Activated naive CD4-positive, alpha-beta T cell treated with anti-CD3 and anti-CD28 coated beads, Interleukin-2, amount 50 U/mL, for 24 hours (primary cell): ENCODE results near the gene APPL1.

Experiments
- H3K27ac Mint-ChIP-seq: one replicate; pipeline ENCODE4 v1.8.0; 2021; ENCODE audit warnings: mild to moderate bottlenecking, mixed read lengths
- H3K27me3 Mint-ChIP-seq: one replicate; pipeline ENCODE4 v1.8.0; 2021; ENCODE audit warnings: mixed read lengths
- H3K36me3 Mint-ChIP-seq: one replicate; pipeline ENCODE4 v1.8.0; 2021; ENCODE audit warnings: mixed read lengths
- H3K4me1 Mint-ChIP-seq: one replicate; pipeline ENCODE4 v1.8.0; 2021; ENCODE audit warnings: mixed read lengths
- H3K4me3 Mint-ChIP-seq: one replicate; pipeline ENCODE4 v1.8.0; 2021; ENCODE audit warnings: mild to moderate bottlenecking, mixed read lengths
- H3K9me3 Mint-ChIP-seq: one replicate; pipeline ENCODE4 v1.8.0; 2021; ENCODE audit warnings: mixed read lengths

Gene APPL1

GRCh38 chr3:57252404-57252803 lies 24.9 kb downstream of the APPL1 start:
- H3K9me3 Mint-ChIP-seq = no peaks in the 10 kb centered on the region
- H3K4me1 Mint-ChIP-seq = no peaks in the 10 kb centered on the region
- H3K36me3 Mint-ChIP-seq = peaks cover 12% of the 10 kb centered on the region
- H3K27ac Mint-ChIP-seq = no peak overlapping the region
- no peaks in the 10 kb centered on the region for H3K27me3 Mint-ChIP-seq
- H3K4me3 Mint-ChIP-seq = no peak overlapping the region

GRCh38 chr3:57256844-57257243 lies 29.3 kb downstream of the APPL1 start:
- H3K27ac Mint-ChIP-seq = no peak overlapping the region
- no peaks in the 10 kb centered on the region for H3K4me1 Mint-ChIP-seq
- H3K36me3 Mint-ChIP-seq = peaks cover 26% of the 10 kb centered on the region
- H3K4me3 Mint-ChIP-seq = no peak overlapping the region
- no peaks in the 10 kb centered on the region for H3K9me3 Mint-ChIP-seq
- no peaks in the 10 kb centered on the region for H3K27me3 Mint-ChIP-seq

- no peak overlapping the region for H3K4me3 Mint-ChIP-seq
- H3K36me3 Mint-ChIP-seq = peaks cover 28% of the 10 kb centered on the region
- no peak overlapping the region for H3K27ac Mint-ChIP-seq
- no peaks in the 10 kb centered on the region for H3K4me1 Mint-ChIP-seq
- H3K9me3 Mint-ChIP-seq = no peaks in the 10 kb centered on the region
- no peaks in the 10 kb centered on the region for H3K27me3 Mint-ChIP-seq
Observed at GRCh38 chr3:57257678-57258077, 30.1 kb downstream of the APPL1 start.

- Mint-ChIP-seq H3K36me3 (peaks cover 54% of the 10 kb centered on the region), H3K27ac (peak overlapping the region; percentile 66), H3K9me3 (peaks cover 9% of the 10 kb centered on the region), H3K27me3 (no peaks in the 10 kb centered on the region), H3K4me1 (no peaks in the 10 kb centered on the region), H3K4me3 (no peak overlapping the region)
Observed at GRCh38 chr3:57261119-57261518, 33.6 kb downstream of the APPL1 start.

- Mint-ChIP-seq H3K9me3 (peaks cover 9% of the 10 kb centered on the region), H3K27me3 (no peaks in the 10 kb centered on the region), H3K4me3 (no peak overlapping the region), H3K36me3 (peaks cover 61% of the 10 kb centered on the region), H3K4me1 (no peaks in the 10 kb centered on the region), H3K27ac (peak overlapping the region; percentile 41)
Observed at GRCh38 chr3:57261929-57262328, 34.4 kb downstream of the APPL1 start.

- Mint-ChIP-seq H3K9me3 (peaks cover 6% of the 10 kb centered on the region), H3K27ac (no peak overlapping the region), H3K36me3 (peaks cover 43% of the 10 kb centered on the region), H3K27me3 (no peaks in the 10 kb centered on the region), H3K4me1 (no peaks in the 10 kb centered on the region), H3K4me3 (no peak overlapping the region)
Observed at GRCh38 chr3:57268416-57268815, 40.9 kb downstream of the APPL1 start.

- Mint-ChIP-seq H3K36me3 (peaks cover 3% of the 10 kb centered on the region), H3K4me1 (no peaks in the 10 kb centered on the region), H3K9me3 (no peaks in the 10 kb centered on the region), H3K27ac (no peak overlapping the region), H3K27me3 (no peaks in the 10 kb centered on the region), H3K4me3 (no peak overlapping the region)
Observed at GRCh38 chr3:57274845-57275244, 47.3 kb downstream of the APPL1 start.

GRCh38 chr3:57275393-57275792 lies 47.9 kb downstream of the APPL1 start:
- Mint-ChIP-seq H3K36me3 (peaks cover 3% of the 10 kb centered on the region), H3K4me1 (no peaks in the 10 kb centered on the region), H3K4me3 (no peak overlapping the region), H3K9me3 (no peaks in the 10 kb centered on the region), H3K27me3 (no peaks in the 10 kb centered on the region), H3K27ac (no peak overlapping the region)

- H3K4me3 Mint-ChIP-seq = no peak overlapping the region
- no peaks in the 10 kb centered on the region for H3K4me1 Mint-ChIP-seq
- H3K36me3 Mint-ChIP-seq = no peaks in the 10 kb centered on the region
- H3K27me3 Mint-ChIP-seq = no peaks in the 10 kb centered on the region
- H3K9me3 Mint-ChIP-seq = no peaks in the 10 kb centered on the region
- no peak overlapping the region for H3K27ac Mint-ChIP-seq
Observed at GRCh38 chr3:57278237-57278636, 50.7 kb downstream of the APPL1 start.

GRCh38 chr3:57279685-57280084 lies 52.2 kb downstream of the APPL1 start:
- H3K4me1 Mint-ChIP-seq = no peaks in the 10 kb centered on the region
- H3K9me3 Mint-ChIP-seq = no peaks in the 10 kb centered on the region
- no peaks in the 10 kb centered on the region for H3K27me3 Mint-ChIP-seq
- no peak overlapping the region for H3K4me3 Mint-ChIP-seq
- H3K36me3 Mint-ChIP-seq = no peaks in the 10 kb centered on the region
- no peak overlapping the region for H3K27ac Mint-ChIP-seq

GRCh38 chr3:57281715-57282114 lies 54.2 kb downstream of the APPL1 start:
- no peak overlapping the region for H3K4me3 Mint-ChIP-seq
- no peaks in the 10 kb centered on the region for H3K4me1 Mint-ChIP-seq
- H3K36me3 Mint-ChIP-seq = no peaks in the 10 kb centered on the region

GRCh38 chr3:57283334-57283733 lies 55.8 kb downstream of the APPL1 start:
- no peak overlapping the region for H3K4me3 Mint-ChIP-seq
- H3K9me3 Mint-ChIP-seq = peaks cover 7% of the 10 kb centered on the region
- H3K27ac Mint-ChIP-seq = no peak overlapping the region

More at GRCh38 chr3:57281715-57282114, 54.2 kb downstream of the APPL1 start:
- H3K27me3 Mint-ChIP-seq = no peaks in the 10 kb centered on the region
- H3K27ac Mint-ChIP-seq = no peak overlapping the region
- peaks cover 6% of the 10 kb centered on the region for H3K9me3 Mint-ChIP-seq

GRCh38 chr3:57287205-57287604 lies 59.7 kb downstream of the APPL1 start:
- Mint-ChIP-seq H3K9me3 (peaks cover 7% of the 10 kb centered on the region), H3K36me3 (no peaks in the 10 kb centered on the region), H3K27ac (no peak overlapping the region), H3K4me1 (no peaks in the 10 kb centered on the region), H3K27me3 (peaks cover 1% of the 10 kb centered on the region), H3K4me3 (no peak overlapping the region)

More at GRCh38 chr3:57283334-57283733, 55.8 kb downstream of the APPL1 start:
- Mint-ChIP-seq H3K36me3 (no peaks in the 10 kb centered on the region), H3K4me1 (no peaks in the 10 kb centered on the region), H3K27me3 (peaks cover 1% of the 10 kb centered on the region)

- H3K4me1 Mint-ChIP-seq = no peaks in the 10 kb centered on the region
- no peak overlapping the region for H3K4me3 Mint-ChIP-seq
- peaks cover 7% of the 10 kb centered on the region for H3K9me3 Mint-ChIP-seq
- no peak overlapping the region for H3K27ac Mint-ChIP-seq
- peaks cover 1% of the 10 kb centered on the region for H3K27me3 Mint-ChIP-seq
- H3K36me3 Mint-ChIP-seq = no peaks in the 10 kb centered on the region
Observed at GRCh38 chr3:57288403-57288802, 60.9 kb downstream of the APPL1 start.

- Mint-ChIP-seq H3K4me3 (no peak within 1 kb of the TSS), H3K36me3 (no peaks in the 10 kb centered on the region), H3K27ac (no peak within 1 kb of the TSS), H3K9me3 (no peaks in the 10 kb centered on the region), H3K27me3 (peaks cover 5% of the 10 kb centered on the region), H3K4me1 (no peaks in the 10 kb centered on the region)
Observed at GRCh38 chr3:57292159-57292896, 64.8 kb downstream of the APPL1 start, which contains the start of gene ASB14. TSS of gene ASB14 (minus strand) at chr3:57292685. CDS start at chr3:57292033, 652 bp downstream.

GRCh38 chr3:57292897-57293526 lies 65.5 kb downstream of the APPL1 start:
- Mint-ChIP-seq H3K27ac (no peak overlapping the region), H3K4me3 (no peak overlapping the region), H3K27me3 (peaks cover 5% of the 10 kb centered on the region), H3K4me1 (no peaks in the 10 kb centered on the region), H3K36me3 (no peaks in the 10 kb centered on the region), H3K9me3 (no peaks in the 10 kb centered on the region)
